ENCODE results near the gene TENT5D.
"Not testable (repeated sequence)": the region's sequence is repeated elsewhere in the genome, so short reads cannot be mapped to it uniquely, and the experiment has no call there.

TENT5D gene

DNA sequence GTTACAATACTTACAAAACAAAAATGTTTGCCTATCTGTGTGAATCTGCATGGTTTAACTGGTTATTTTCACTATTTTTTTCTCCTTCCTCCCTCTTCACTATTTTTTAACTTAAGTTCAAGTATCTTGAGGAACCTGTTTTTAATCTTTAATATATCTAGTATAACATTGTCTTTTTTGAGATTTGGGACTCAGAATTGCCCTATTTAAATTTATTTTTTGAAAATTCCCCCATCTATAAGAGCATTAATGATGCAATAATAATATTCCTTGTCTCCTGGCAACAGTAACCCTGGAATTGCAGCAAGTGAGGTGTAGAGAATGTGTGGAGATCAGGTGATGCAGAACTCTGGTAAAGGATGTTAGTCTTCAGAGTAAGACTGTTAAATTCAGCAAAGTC lies at the start of gene TENT5D:
TSS of gene TENT5D (plus strand) at position 301 of the 400 bp plus-strand sequence. CDS start 22,093 bp downstream, outside the sequence.
- no peak within 1 kb of the TSS for H3K4me3 ChIP-seq (ENCODE audit: low read depth, low read length)
- CTCF ChIA-PET: no interaction called here
- POLR2A ChIA-PET: no interaction called here
- no peak for DNase-seq (ENCODE audit: low read depth, low spot score)
- TF ChIP-seq, protein P1, sequence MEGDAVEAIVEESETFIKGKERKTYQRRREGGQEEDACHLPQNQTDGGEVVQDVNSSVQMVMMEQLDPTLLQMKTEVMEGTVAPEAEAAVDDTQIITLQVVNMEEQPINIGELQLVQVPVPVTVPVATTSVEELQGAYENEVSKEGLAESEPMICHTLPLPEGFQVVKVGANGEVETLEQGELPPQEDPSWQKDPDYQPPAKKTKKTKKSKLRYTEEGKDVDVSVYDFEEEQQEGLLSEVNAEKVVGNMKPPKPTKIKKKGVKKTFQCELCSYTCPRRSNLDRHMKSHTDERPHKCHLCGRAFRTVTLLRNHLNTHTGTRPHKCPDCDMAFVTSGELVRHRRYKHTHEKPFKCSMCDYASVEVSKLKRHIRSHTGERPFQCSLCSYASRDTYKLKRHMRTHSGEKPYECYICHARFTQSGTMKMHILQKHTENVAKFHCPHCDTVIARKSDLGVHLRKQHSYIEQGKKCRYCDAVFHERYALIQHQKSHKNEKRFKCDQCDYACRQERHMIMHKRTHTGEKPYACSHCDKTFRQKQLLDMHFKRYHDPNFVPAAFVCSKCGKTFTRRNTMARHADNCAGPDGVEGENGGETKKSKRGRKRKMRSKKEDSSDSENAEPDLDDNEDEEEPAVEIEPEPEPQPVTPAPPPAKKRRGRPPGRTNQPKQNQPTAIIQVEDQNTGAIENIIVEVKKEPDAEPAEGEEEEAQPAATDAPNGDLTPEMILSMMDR (IDR thresholded peaks at IDR 0.05; ENCODE audit: insufficient read depth, low read length, missing control alignments): no peak

DNA sequence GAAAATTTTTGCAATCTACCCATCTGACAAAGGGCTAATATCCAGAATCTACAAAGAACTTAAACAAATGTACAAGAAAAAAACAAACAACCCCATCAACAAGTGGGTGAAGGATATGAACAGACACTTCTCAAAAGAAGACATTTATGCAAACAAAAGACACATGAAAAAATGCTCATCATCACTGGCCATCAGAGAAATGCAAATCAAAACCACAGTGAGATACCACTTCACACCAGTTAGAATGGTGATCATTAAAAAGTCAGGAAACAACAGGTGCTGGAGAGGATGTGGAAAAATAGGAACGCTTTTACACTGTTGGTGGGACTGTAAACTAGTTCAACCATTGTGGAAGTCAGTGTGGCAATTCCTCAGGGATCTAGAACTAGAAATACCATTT lies 34.6 kb upstream of the TENT5D start:
- CTCF ChIA-PET; POLR2A ChIA-PET; H3K4me3 ChIP-seq (ENCODE audit: low read depth, low read length); DNase-seq (ENCODE audit: low read depth, low spot score): not testable (repeated sequence)

DNA sequence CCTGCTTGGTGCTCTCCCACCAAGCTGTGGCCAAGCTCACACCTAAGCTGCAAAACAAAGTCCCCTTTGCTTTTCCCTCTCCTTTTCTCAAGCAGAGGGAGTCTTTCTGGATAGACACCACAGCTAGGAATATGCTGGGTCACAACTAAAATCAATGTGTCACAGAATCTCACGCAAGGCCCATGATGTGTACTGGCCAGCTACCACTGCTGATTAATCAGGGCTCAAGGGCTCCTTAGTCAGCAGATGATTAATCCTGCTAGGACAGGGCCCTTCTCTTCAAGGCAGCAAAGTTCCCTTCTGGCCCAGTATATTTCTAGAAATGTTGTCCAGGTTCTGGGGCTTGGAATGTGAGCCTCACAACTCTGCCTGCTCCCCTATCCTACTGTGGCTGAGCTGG lies 32.0 kb upstream of the TENT5D start:
- POLR2A ChIA-PET: no interaction called here
- DNase-seq (ENCODE audit: low read depth, low spot score): no peak
- no peak overlapping the region for H3K4me3 ChIP-seq (ENCODE audit: low read depth, low read length)
- CTCF ChIA-PET: no interaction called here
- TF ChIP-seq, protein P1 (IDR thresholded peaks at IDR 0.05; ENCODE audit: insufficient read depth, low read length, missing control alignments): no peak

DNA sequence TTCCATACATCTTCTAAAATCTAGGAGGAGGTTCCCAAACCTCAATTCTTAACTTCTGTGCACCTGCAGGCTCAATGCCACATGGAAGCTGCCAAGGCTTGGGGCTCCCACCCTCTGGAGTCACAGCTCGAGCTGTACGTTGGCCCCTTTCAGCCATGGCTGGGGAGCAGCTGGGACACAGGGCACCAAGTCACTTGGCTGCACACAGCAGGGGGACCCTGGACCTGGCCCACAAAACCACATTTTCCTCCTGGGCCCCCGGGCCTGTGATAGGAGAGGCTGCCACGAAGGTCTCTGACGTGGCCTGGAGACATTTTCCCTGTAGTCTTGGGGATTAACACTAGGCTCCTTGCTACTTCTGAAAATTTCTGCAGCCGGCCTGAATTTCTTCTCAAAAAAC lies 8.2 kb upstream of the TENT5D start:
- CTCF ChIA-PET: no interaction called here
- TF ChIP-seq, protein P1 (IDR thresholded peaks at IDR 0.05; ENCODE audit: insufficient read depth, low read length, missing control alignments): no peak
- DNase-seq (ENCODE audit: low read depth, low spot score): no peak
- POLR2A ChIA-PET: no interaction called here
- no peak overlapping the region for H3K4me3 ChIP-seq (ENCODE audit: low read depth, low read length)

DNA sequence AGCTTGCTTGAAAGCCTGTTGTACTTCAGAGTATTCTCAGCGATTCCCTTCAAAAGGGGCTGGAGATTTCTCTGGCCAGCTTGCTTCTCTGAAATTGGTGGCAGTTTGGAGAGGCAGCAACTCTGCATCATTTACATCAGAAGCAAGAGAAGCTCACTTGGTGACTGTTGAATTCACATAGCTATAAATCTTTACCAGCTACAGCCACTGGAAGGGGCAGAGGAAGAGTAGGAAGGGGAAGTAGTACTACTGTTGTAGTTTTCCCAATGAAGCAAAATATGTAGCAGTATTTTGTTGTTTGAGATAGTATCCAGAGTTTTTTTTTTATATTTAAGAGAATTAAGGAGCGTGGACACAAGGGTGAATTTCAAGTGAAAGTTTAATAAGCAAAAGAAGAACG lies 2.8 kb downstream of the TENT5D start:
- ChIA-PET POLR2A (no interaction called here), CTCF (no interaction called here)
- TF ChIP-seq, protein P1 (IDR thresholded peaks at IDR 0.05; ENCODE audit: insufficient read depth, low read length, missing control alignments): no peak
- DNase-seq (ENCODE audit: low read depth, low spot score): no peak
- no peak overlapping the region for H3K4me3 ChIP-seq (ENCODE audit: low read depth, low read length)

DNA sequence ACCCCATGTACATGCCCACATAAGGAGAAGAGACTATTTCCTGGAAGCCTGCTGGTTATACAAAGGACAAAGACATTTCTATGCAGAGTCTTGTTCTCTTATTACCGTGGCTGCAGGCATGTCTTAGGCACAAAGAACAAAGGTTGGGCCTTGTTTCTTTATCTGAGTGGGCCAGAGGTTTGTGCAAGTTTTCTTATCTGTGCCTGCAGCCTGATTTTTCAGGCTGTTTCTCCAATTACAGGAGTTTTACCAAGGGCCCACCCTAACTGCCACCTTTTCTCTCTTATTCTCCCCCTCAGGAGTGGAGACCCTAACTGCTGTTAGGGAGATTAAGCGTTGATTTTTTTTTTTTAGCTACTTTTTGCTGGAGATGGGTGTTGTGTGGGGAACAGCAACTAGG lies 3.5 kb downstream of the TENT5D start:
- DNase-seq (ENCODE audit: low read depth, low spot score): no peak
- TF ChIP-seq, protein P1 (IDR thresholded peaks at IDR 0.05; ENCODE audit: insufficient read depth, low read length, missing control alignments): no peak
- POLR2A ChIA-PET: no interaction called here
- CTCF ChIA-PET: no interaction called here
- no peak overlapping the region for H3K4me3 ChIP-seq (ENCODE audit: low read depth, low read length)

DNA sequence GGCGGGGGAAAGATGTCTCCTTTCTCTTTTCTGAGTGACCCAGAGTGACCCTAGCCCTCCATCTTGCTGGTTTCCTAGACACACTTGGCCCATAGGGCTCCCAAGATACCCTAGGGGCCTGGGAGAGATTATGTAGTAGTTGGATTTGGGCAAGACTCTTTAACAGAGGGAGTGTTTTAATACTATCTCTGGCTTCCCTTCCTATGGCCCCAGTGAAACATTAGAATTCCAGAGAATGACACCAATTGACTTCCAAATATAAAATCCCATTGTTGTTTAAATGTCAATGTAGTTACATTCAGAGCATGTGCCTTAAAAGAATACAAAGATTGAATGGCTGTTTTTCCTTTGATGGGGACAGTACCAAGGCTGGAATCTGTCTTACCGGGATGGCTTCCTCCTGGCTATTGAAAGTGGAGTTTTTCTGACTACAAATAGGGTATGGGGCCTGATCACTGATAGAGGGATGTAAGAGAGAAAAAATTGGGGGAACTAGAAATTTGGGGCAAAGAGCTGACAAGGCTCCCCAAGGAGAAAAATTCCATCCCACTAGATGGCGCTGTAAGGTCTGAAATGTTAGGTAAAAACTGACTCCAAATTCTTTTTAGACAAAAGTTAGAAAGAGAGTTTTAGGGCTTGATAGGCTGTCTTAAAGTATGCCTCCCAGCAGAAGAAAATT lies 10.7 kb downstream of the TENT5D start:
- TF ChIP-seq, protein P1 (IDR thresholded peaks at IDR 0.05; ENCODE audit: insufficient read depth, low read length, missing control alignments): no peak
- ChIA-PET CTCF (no interaction called here), POLR2A (no interaction called here)
- DNase-seq (ENCODE audit: low read depth, low spot score): no peak
- no peak overlapping the region for H3K4me3 ChIP-seq (ENCODE audit: low read depth, low read length)

Measured in AG04449 (cell line).